ENCODE results near the gene SIRPB2. TPM values are rescaled to one million over a fixed set of nuclear protein-coding genes. Genes with fewer than 3 reads are reported as not detected.

The SIRPB2 gene
- total RNA-seq, 3 donors from 2014 or later = 0.87 to 5.4 (median 3.4) TPM

- H3K36me3 ChIP-seq (ENCODE audit: low read depth) = no peaks in the 10 kb centered on the region
- intact Hi-C loops (cut with DNase I, micrococcal nuclease) = no loop called here
- ATAC-seq (peak; percentile 38), DNase-seq (no peak)
- H3K9me3 ChIP-seq = no peaks in the 10 kb centered on the region
- TF ChIP-seq, protein P1, sequence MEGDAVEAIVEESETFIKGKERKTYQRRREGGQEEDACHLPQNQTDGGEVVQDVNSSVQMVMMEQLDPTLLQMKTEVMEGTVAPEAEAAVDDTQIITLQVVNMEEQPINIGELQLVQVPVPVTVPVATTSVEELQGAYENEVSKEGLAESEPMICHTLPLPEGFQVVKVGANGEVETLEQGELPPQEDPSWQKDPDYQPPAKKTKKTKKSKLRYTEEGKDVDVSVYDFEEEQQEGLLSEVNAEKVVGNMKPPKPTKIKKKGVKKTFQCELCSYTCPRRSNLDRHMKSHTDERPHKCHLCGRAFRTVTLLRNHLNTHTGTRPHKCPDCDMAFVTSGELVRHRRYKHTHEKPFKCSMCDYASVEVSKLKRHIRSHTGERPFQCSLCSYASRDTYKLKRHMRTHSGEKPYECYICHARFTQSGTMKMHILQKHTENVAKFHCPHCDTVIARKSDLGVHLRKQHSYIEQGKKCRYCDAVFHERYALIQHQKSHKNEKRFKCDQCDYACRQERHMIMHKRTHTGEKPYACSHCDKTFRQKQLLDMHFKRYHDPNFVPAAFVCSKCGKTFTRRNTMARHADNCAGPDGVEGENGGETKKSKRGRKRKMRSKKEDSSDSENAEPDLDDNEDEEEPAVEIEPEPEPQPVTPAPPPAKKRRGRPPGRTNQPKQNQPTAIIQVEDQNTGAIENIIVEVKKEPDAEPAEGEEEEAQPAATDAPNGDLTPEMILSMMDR (IDR thresholded peaks at IDR 0.05) = no peak
- no peaks in the 10 kb centered on the region for H3K4me1 ChIP-seq (ENCODE audit: low read depth)
- no peak overlapping the region for H3K4me3 ChIP-seq
These were observed 44.4 kb upstream of the SIRPB2 start for GRCh38 chr20:1535420-1536175.

DNA sequence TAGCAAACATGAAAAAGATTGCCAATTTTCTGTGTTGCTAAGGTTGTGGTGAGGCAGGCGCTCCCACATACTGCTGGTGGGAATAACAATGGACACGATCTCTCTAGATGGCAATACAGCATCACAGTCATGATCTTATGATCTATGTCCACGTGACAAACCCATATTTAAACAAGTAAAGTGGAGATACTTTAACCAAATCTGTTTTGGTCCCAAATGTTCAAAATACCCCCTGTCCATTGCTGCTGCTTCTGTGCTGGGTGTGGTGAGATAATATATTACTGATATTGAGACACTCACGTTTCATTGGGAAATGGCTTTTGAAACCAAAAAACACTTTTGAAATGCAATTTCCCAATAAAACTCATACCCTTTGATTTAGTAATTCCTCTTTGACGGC lies 43.3 kb upstream of the SIRPB2 start:
- ATAC-seq (no peak), DNase-seq (no peak)
- Histone ChIP-seq H3K9me3 (no peaks in the 10 kb centered on the region), H3K4me3 (no peak overlapping the region), H3K4me1 (ENCODE audit: low read depth) (no peaks in the 10 kb centered on the region), H3K36me3 (ENCODE audit: low read depth) (no peaks in the 10 kb centered on the region)
- intact Hi-C loops (cut with DNase I, micrococcal nuclease) = no loop called here
- TF ChIP-seq, protein P1 (IDR thresholded peaks at IDR 0.05) = no peak

DNA sequence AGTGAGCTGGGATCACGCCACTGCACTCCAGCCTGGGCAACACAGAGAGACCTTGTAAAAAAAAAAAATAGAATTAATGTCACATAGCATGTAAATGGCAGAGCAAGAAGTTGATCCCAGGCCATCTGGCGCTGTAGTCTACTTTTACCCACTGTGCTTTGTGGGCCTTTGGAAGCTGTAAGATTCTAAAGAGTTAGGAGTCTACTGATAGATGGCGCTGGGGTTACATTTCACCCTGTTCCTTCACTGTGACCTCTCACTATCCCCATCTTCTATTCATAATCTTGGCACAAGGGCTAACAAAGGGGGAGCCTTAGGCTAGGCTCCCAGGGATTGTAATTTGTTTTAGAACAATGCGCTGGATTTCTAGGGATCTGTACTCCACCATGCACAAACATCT lies 41.8 kb upstream of the SIRPB2 start:
- TF ChIP-seq, protein P1 (IDR thresholded peaks at IDR 0.05) = no peak
- no peak for DNase-seq
- intact Hi-C loops (cut with DNase I, micrococcal nuclease) = no loop called here
- no peaks in the 10 kb centered on the region for H3K36me3 ChIP-seq (ENCODE audit: low read depth)
- H3K4me3 ChIP-seq = no peak overlapping the region
- no peaks in the 10 kb centered on the region for H3K9me3 ChIP-seq
- no peak for ATAC-seq
- H3K4me1 ChIP-seq (ENCODE audit: low read depth) = no peaks in the 10 kb centered on the region

DNA sequence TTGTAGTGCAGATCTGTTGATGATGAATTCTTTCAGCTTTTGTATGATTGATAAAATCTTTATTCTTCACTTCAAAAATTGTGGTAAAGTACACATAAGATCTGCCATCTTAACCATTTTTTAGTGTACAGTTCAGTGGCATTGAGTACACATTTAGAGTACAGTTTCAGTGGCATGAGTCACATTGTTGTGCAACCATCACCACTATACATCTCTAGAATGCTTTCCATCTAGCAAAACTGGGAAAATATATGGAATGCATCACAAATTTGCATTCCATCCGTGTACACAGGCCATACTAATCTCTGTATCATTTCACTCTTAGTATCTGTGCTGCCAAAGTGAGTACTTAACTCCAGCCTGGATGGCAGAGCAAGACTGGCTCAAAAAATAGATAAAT lies 37.6 kb upstream of the SIRPB2 start:
- TF ChIP-seq, protein P1 (IDR thresholded peaks at IDR 0.05) = no peak
- Histone ChIP-seq H3K4me3 (no peak overlapping the region), H3K9me3 (no peaks in the 10 kb centered on the region), H3K4me1 (ENCODE audit: low read depth) (no peaks in the 10 kb centered on the region), H3K36me3 (ENCODE audit: low read depth) (no peaks in the 10 kb centered on the region)
- ATAC-seq (no peak), DNase-seq (no peak)
- intact Hi-C loops (cut with DNase I, micrococcal nuclease) = no loop called here

DNA sequence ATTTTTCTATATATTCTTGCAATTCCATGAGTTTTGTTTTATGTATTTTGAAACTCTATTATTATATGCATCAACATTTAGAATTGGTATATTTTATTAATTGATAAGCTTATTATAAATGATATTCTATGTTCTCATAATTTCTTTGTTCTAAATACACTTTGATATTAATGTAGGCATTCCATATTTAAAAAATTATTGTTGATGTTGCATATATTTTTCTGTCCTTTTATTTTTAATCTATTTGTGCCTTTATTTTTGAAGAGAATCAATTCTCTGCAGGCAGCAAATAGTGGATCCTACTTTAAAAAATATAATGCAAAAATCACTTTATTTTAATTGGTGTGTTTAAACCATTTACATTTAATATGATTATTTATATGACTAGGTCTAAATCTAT lies 36.7 kb upstream of the SIRPB2 start:
- intact Hi-C loops (cut with DNase I, micrococcal nuclease) = no loop called here
- no peak for ATAC-seq
- Histone ChIP-seq H3K4me3 (no peak overlapping the region), H3K36me3 (ENCODE audit: low read depth) (no peaks in the 10 kb centered on the region), H3K9me3 (no peaks in the 10 kb centered on the region), H3K4me1 (ENCODE audit: low read depth) (no peaks in the 10 kb centered on the region)
- no peak for DNase-seq
- TF ChIP-seq, protein P1 (IDR thresholded peaks at IDR 0.05) = no peak

Measured in mucosa of descending colon (tissue), 3 donors.